ENCODE measurements around the gene EDNRA.

The EDNRA gene

DNA sequence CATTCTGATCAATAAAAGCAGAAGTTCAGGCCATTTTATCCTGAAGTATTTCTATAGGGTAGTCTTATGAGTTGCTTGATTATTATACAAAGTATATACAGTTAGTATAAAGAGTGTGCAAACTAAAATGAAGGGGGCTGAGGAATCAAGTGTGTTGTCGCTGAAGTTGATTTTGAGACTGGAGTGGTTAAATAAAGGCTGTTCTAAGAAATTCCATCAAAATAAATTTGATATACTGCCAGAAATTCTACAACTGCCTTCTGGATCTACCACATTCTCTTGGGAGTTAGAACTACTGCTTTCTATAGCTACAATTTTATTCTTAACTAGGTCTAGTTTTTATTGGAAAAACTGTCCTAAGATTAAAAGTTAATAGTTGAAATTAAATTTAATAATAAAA, 12.4 kb downstream of the EDNRA start:
- TF ChIP-seq, protein P1, sequence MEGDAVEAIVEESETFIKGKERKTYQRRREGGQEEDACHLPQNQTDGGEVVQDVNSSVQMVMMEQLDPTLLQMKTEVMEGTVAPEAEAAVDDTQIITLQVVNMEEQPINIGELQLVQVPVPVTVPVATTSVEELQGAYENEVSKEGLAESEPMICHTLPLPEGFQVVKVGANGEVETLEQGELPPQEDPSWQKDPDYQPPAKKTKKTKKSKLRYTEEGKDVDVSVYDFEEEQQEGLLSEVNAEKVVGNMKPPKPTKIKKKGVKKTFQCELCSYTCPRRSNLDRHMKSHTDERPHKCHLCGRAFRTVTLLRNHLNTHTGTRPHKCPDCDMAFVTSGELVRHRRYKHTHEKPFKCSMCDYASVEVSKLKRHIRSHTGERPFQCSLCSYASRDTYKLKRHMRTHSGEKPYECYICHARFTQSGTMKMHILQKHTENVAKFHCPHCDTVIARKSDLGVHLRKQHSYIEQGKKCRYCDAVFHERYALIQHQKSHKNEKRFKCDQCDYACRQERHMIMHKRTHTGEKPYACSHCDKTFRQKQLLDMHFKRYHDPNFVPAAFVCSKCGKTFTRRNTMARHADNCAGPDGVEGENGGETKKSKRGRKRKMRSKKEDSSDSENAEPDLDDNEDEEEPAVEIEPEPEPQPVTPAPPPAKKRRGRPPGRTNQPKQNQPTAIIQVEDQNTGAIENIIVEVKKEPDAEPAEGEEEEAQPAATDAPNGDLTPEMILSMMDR (IDR thresholded peaks at IDR 0.05; ENCODE audit: insufficient read depth, missing control alignments), result no peak
- DNase-seq (ENCODE audit: insufficient read length, low spot score) (no peak), FAIRE-seq (no peak)

DNA sequence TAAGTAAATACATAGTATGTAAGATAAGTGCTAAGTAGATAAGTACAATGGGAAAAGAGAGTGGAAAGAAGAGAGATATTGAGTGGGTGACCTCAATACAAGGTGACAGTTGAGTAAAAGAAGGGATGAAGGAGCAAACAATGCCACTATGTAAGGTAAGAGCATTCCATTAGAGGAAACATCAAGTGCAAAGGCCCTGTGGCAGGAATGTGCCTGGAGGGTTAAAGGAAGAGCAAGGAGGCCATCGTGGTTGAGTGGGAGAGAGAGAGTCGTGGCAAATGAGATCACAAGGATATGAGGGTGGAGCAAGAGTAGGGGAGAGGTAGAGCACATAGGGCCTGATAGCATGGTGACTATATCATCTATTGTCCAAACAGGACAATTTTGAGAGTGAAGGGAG, 13.4 kb downstream of the EDNRA start:
- TF ChIP-seq, protein P1 (IDR thresholded peaks at IDR 0.05; ENCODE audit: insufficient read depth, missing control alignments), result no peak
- FAIRE-seq (no peak), DNase-seq (ENCODE audit: insufficient read length, low spot score) (no peak)

DNA sequence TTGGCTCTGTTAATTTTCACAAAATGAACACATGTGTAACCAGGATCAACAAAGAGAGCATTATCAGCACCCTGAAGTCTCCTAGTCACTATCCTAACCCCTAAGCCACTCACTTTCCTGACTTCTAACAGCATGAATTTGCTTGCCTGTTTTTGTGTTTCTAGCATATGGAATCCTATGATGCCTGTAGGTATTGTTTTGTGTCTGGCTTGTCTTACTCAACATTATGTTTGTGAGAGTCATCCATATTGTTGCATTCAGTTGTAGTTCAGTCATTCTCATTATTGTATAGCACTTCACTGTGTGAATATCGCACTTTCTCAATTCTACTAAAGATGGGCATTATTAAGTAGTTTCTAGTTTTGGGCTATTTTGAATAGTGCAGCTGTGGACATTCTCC, 15.6 kb downstream of the EDNRA start:
- DNase-seq (ENCODE audit: insufficient read length, low spot score), result no peak
- TF ChIP-seq, protein P1 (IDR thresholded peaks at IDR 0.05; ENCODE audit: insufficient read depth, missing control alignments), result no peak
- FAIRE-seq, result no peak

DNA sequence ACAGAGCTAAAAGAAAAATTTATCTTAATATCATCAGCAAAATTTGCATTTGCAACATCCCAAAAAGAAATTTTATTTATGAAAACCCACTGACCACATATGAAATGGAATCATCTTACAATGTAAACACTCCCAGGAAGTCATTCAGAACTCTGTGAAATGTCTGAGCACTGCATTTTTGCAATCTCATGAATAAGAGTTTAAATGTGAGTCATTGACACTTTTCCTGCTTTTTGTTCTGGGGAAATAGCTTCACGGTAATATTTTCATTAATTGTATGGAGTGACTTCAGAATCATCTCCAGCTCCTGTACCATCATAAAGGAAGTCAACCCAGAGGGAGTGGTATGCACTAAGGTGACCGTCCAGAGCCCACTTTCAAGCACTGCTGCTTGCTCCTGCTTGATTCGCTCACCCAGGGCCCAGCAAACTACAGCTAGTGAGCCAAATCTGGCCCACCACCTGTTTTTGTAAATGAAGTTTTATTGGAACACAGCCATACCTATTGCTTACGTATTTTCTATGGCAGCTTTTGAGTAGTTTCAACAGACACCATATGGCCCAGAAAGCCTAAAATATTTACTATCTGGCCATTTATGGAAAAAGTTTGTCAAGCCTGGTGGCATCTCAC, 17.2 kb downstream of the EDNRA start:
- no peak for DNase-seq (ENCODE audit: insufficient read length, low spot score)
- TF ChIP-seq, protein P1 (IDR thresholded peaks at IDR 0.05; ENCODE audit: insufficient read depth, missing control alignments), result no peak
- no peak for FAIRE-seq

DNA sequence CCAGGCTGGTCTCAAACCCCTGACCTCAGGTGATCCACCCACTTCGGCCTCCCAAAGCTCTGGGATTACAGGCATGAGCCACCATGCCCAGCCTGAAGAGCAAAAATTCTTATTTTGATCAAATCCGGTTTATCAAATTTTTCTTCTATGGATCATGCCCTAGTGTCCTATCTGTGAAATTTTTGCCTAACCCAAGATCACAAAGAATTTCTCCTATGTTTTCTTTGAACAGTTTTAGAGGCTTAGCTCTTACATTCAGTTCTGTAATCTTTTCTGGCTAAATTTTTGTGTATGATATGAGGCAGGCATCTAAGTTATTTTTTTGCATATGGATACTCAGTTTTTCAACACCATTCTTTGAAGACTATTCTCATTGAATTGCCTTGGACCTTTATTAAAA, 27.4 kb downstream of the EDNRA start:
- TF ChIP-seq, protein P1 (IDR thresholded peaks at IDR 0.05; ENCODE audit: insufficient read depth, missing control alignments), result no peak

DNA sequence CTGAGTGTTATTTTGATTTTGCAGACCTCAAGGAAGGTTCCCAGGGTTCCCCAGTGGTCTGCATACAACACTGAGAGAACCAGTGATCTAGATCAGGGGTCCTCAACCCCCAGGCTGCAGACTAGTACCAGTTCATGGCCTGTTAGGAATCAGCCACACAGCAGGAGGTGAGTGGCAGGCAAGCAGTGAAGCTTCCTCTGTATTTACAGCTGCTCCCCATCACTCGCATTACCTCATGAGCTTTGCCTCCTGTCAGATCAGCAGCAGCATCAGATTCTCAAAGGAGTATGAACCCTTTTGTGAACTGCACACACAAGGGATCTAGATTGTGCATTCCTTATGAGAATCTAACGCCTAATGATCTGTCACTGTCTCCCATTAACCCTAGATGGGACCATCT, 28.5 kb downstream of the EDNRA start:
- DNase-seq (ENCODE audit: insufficient read length, low spot score) (no peak), FAIRE-seq (no peak)
- TF ChIP-seq, protein P1 (IDR thresholded peaks at IDR 0.05; ENCODE audit: insufficient read depth, missing control alignments), result no peak

More for the DNA sequence above, 27.4 kb downstream of the EDNRA start:
- DNase-seq (ENCODE audit: insufficient read length, low spot score), result no peak
- FAIRE-seq, result no peak

DNA sequence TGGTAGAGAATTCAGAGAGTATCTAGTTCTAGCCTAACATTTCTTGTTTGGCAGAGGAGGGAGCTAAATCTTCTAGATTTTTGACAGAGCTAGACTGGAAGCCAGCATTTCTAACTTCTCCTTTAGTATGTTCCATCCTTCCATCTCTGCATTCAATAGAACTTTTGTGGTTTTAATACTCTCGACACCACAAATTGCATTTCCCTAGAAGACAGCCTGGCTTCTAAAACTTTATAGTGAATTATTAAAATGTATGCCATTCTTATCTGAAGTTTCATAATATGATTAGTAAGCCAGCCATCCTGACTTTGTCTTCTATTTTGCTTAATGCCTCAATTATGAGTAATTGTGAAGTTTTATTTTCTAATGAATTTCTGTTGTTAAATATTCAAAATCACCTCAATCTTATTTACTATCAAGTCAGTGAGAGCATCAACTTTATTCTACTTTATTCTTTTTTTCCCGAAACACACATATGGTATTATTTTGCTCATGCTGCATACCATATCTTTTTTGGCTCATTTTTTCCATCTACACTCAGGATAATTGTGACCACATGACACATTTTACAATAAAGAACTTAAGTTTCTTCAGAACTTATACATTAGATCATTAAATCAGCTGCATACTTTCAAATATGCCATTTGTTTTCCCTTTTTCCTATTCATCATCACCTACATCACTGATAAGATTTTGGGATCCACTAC, 30.2 kb downstream of the EDNRA start:
- TF ChIP-seq, protein P1 (IDR thresholded peaks at IDR 0.05; ENCODE audit: insufficient read depth, missing control alignments), result no peak
- FAIRE-seq, result no peak
- DNase-seq (ENCODE audit: insufficient read length, low spot score), result no peak
